Measurements from ENCODE around the gene UBB.

Gene UBB

DNA sequence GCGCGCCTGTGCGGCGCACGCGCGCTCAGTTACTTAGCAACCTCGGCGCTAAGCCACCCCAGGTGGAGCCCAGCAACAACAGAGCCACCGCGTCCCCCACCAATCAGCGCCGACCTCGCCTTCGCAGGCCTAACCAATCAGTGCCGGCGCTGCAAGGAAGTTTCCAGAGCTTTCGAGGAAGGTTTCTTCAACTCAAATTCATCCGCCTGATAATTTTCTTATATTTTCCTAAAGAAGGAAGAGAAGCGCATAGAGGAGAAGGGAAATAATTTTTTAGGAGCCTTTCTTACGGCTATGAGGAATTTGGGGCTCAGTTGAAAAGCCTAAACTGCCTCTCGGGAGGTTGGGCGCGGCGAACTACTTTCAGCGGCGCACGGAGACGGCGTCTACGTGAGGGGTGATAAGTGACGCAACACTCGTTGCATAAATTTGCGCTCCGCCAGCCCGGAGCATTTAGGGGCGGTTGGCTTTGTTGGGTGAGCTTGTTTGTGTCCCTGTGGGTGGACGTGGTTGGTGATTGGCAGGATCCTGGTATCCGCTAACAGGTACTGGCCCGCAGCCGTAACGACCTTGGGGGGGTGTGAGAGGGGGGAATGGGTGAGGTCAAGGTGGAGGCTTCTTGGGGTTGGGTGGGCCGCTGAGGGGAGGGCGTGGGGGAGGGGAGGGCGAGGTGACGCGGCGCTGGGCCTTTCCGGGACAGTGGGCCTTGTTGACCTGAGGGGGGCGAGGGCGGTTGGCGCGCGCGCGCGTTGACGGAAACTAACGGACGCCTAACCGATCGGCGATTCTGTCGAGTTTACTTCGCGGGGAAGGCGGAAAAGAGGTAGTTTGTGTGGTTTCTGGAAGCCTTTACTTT lies at the start of gene UBB:
Gene UBB, plus strand, starts transcription at position 452 of the 856 bp plus-strand sequence. CDS start 817 bp downstream, outside the sequence.
- in situ Hi-C loops (cut with MboI; ENCODE audit: low sequenced_read_pairs) = no loop called here

DNA sequence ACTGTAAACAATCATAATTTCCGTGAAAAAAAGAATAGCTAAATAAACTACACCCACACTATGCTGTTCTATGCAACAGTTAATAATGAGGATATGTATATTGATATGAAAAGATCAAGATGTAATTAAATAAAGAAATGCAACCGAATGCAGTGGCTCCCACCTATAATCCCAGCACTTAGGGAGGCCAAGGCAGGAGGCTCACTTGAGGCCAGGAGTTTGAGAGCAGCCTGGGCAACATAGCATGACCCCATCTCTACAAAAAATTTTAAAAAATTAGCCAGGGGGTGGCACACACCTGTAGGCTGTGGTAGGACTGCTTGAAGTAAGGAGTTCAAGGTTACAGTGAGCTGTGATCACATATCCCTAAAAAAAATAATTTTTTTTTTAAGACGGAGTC lies 42.5 kb upstream of the UBB start:
- in situ Hi-C loops (cut with MboI; ENCODE audit: low sequenced_read_pairs) = no loop called here

DNA sequence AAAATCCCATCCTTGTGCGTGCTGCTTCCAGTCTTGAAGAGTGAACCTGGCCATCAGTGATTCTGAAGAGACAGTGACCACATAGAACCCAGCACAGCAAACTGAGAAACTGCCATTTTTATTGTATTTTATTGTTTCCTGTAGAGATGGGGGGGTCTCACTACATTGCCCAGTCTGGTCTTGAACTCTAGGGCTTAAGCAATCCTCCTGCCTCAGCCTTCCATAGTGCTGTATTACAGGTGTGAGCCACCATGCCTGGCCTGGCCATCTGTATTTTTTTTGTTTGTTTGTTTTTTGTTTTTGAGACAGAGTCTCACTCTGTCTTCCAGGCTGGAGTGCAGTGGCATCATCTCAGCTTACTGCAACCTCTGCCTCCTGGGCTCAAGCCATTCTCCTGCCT lies 41.5 kb upstream of the UBB start:
- in situ Hi-C loops (cut with MboI; ENCODE audit: low sequenced_read_pairs) = no loop called here

DNA sequence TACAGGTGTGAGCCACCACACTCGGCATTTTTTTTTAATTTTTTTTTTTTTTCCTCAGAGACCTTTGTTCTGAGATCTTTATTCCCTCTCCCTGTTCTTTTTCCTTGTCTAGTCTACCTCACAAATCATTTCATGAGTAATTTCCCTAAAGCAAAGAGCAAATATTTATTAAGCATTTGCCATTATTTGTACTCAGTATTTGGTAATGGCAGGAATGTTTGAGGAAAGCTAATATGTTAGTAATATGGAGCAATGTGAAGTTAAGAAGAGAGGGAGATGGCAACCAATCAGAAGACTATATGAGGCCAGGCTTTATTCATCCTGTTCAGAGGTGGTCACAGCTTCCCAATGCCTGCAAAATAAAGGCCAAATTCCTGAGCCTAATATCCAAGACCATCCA lies 40.9 kb upstream of the UBB start:
- in situ Hi-C loops (cut with MboI; ENCODE audit: low sequenced_read_pairs) = no loop called here

DNA sequence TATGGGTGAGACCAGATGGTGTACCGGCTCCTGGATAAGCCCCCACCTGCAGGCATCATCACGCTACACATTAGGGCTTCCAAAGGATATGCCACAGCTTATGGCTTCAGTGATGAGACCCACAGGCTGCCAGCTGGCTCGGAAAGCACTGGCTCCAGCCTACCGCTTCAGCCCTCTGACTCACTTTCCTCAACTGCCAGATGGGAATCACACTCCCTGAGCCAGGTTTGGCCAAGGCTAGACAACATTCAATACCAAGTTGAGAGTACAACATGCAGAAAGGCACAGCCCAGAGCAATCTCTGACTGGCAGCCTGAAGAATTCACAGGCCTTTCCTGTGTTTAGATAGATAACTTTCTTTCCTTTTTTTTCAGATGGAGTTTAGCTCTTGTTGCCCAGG lies 37.9 kb upstream of the UBB start:
- in situ Hi-C loops (cut with MboI; ENCODE audit: low sequenced_read_pairs) = no loop called here

DNA sequence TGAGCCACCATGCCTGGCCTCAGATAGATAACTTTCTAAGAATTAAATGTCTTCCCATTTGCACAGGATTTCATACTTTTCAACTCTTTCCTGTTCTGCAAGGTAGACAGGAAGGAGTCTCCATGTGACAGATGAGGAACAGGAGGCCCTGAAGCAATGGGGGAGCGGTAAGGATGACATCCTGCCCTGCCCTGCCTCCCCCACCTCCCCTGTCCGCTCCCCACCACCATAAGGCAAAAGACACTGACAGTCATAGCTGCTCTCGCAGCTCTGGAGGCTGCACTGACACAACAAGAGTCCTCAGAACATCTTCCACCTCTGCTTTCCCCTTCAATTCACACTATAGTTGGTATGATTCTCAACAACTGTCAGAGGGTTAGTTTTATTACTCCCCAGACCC lies 37.3 kb upstream of the UBB start:
- in situ Hi-C loops (cut with MboI; ENCODE audit: low sequenced_read_pairs) = no loop called here

DNA sequence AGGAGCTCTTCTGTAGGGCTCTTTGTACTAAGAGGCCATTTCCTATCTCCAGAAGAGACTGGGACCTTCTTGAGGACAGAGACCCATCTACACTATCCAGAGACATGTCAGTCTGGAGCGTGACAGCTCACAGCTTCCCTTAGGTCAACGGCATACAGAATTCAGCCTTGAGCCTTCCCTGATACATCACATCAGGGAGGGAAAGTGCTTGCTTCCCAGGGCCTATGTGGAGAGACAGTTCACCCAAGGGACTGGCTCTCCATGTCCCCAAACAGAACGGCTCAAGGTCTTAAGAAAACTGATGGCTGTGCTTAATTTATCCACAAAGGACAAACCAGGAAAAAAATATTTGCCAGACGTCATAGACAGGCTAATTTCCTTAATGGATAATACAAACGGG lies 35.3 kb upstream of the UBB start:
- in situ Hi-C loops (cut with MboI; ENCODE audit: low sequenced_read_pairs) = no loop called here

DNA sequence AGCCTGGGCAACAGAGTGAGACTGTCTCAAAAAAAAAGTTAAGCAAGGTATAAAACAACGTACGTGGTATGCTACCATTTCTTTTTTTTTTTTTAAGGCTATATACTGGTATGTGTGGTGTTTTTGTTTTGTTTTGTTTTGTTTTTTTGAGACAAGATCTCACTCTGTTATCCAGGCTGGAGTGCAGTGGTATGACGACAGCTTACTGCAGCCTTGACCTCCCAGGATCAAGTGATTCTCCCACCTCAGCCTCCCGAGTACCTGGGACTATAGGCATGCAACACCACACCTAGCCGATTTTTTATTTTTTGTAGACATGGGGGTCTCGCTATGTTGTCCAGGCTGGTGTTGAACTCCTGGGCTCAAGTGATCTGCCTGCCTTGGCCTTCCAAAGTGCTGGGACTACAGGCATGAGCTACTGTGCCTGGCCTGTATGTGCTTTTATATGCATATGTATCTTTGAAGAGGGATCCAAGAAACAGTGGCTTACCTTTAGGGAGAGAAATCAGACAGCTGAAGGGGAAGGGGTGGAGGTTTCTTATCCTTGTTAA lies 34.1 kb upstream of the UBB start:
- in situ Hi-C loops (cut with MboI; ENCODE audit: low sequenced_read_pairs) = no loop called here

DNA sequence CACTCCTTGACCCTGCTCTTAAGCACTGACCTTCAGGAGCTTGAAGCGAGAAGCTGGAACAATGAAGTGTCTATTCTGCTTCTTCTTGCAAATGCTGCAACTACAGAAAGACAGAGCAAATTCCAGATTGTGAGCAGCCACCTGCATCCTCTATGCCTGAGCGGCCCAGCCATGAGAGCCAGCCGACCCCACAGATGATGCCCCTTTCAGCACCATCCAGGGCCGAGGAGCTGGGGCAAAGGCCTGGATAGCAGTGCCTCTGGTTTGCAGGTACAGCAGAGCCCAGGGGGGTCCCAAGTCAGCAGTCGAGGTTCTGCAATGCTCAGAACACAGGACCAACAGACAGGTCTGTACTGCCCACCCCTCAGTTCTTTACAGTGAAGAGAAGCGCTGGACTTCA lies 32.3 kb upstream of the UBB start:
- in situ Hi-C loops (cut with MboI; ENCODE audit: low sequenced_read_pairs) = no loop called here

DNA sequence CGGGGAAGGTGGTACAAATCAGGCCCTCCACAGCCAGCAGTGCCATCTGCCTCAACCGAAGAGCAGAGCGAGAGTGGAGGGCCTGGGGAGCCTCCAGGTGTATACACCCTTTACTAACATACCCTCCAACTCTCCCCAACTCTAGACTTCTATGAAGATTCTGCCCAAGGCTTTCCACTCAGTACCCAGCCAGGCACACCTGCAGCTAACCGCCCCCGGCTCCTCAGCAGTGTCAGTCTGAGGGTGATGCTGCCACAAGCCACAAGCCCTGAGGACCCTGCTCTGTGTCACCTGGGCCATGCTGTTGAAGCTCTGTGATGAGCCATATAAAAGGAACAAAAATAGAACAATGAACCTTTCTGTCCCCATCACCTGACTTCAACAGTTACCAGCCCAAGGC lies 31.5 kb upstream of the UBB start:
- in situ Hi-C loops (cut with MboI; ENCODE audit: low sequenced_read_pairs) = no loop called here

DNA sequence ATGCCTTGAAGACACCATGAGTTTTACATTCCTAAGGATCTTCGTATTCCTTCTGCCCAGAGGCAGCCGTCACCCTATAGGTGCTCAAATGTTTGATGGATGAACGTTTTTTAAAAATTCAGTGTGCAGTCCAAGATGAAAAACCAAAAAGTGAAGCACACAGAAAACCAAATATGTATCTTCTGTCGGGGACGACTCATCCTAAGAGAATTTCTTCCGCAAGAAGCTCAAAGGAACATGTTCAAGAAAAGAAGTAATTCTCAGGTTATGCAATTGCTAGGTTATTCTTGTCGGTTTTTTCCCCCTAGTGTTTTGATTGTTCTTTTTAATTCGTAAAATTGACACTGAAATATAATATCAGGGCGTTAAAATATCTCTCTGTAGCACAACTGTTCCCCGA lies 29.1 kb upstream of the UBB start:
- in situ Hi-C loops (cut with MboI; ENCODE audit: low sequenced_read_pairs) = no loop called here

DNA sequence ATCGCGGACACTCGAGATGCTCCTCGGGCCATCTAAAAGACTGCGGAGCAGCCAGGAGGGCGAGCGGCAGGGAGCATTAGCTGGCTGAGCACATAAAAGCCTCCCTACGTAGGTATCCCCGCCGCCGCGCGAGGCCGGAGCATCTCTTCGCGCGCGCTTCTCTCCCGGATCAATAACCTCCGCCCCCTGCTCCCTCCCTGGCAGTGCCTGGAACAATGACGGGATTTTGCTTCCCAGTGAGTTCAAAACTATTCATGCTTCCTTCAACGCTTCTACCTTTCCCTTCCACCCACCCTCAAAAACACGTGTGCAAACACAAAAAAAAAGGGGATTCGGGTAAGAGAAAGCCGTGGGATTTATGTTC lies 28.6 kb upstream of the UBB start:
- in situ Hi-C loops (cut with MboI; ENCODE audit: low sequenced_read_pairs) = no loop called here

DNA sequence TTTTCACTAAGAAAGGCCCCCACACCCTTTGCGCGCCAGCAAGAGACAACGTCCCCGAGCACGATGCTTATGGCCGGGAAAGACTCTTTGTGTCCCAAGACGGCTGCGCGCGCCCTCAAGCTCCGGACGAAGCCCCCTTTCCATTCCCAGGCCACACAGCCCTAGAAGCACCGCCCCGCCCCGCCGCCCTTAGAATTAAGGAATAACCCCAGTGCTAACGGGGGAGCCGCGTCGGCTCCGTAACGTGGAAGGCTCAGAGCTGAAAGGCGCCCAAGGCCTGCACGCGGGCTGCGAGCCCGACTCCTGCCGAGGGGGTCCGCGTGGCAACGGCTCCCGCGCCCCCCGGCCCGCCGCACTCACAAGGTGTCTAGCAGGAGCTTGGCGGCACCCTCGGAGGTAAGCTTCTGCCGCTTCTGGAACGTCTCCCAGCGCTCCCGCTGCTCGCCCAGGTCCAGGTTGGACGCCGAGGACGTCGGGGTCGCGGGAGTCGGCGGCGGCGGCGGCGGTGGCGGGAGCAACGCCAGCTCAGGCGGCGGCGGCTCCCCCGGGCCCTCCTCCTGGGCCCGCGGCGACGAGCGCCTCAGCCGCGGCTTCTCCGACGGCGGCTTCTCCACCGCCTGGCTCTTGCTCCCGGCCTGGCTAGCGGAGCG lies 28.1 kb upstream of the UBB start:
- in situ Hi-C loops (cut with MboI; ENCODE audit: low sequenced_read_pairs) = no loop called here

DNA sequence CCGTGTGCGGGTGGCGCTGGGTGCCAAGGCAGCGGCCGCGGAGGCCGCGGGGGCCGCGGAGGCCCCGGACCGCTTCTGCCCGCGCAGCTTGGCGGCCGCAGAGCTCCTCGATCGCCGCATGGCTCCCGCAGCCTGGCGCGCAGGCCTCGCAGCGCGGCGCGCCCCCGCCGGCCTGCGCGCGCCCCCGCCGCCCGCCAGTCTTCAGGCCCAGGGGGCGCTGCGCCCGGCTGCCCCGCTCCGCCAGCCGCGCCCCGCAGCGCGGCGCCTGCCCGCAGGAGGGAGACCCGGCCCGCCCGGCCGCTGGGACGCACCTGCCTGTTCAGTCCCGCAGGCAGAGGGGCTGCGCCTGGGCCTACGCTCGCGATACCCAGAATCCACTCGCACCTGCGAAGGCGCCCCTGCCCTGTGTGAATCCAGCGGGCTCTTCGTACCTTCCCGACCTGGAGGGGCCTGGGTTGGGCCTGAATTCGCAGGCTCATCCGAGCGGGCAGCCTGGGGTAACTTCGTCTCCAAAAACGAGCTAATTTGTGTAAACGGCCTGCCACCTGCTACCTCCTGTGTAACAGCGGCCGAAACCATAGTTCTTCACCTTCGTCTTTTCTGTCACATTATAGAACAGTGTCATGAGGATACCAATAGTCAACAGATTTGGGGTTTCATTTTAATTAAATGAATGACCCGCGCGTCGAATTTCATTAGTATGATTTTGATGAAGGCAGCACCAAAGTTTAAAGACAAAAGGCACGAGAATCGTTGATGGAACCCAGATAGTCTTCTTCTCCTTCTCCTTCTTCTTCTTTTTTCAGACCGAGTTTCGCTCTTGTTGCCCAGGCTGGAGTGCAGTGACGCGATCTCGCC lies 27.3 kb upstream of the UBB start, which contains the start of gene CENPV:
Gene CENPV, minus strand, starts transcription at position 153 of the 858 bp plus-strand sequence. Its CDS starts 33 bp downstream, at position 120.
- in situ Hi-C loops (cut with MboI; ENCODE audit: low sequenced_read_pairs) = no loop called here

DNA sequence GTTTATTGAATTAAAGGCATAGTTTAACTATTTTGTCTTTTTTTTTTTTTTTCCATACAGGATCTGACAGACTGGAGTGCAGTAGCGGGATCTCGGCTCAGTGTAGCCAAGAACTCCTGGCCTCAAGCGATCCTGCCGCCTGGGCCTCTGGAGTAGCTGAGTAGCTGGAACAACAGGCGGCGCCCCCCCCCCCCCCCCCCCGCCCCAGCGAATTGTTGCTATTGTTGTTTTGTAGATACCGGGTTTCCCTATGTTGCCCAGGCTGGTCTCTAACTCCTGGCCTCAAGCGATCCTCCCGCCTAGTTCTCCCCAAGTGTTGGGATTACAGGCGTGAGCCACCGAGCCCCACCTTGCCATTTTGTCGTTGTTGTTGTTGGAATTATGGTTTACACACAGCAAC lies 26.3 kb upstream of the UBB start:
- in situ Hi-C loops (cut with MboI; ENCODE audit: low sequenced_read_pairs) = no loop called here

DNA sequence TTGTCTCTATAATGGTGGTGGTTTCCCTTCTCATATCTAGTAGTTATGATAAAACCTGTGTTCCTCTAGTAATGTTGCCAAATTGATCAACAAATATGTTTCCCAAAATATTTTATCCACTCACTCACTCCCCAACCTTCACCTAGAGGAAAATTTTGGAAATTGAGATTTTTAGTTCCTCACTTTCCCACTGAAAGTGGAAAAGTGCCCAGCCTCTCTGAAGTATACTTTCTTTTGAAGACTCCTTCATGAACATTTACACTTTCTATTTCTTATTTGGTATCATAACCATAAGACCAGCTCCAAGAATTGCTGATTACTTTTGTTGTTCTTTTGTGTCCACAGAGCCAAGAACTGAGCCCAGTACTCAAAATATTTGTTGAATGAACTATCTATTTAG lies 22.5 kb upstream of the UBB start:
- in situ Hi-C loops (cut with MboI; ENCODE audit: low sequenced_read_pairs) = no loop called here

DNA sequence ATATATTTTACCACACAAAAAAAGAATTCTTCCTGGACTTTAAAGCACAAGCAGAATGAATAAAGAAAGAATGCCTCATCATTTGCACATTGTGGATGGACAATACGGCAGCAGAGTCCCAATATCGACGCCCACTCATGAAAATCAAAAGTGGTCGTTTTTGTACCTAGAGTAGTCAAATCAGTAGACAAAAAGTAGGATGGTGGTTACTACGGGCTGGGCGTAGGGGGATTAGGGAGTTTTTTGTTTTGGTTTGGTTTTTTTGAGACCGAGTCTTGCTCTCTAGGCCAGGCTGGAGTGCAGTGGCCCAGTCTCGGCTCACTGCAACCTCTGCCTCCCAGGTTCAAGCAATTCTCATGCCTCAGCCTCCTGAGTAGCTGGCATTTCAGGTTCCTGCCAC lies 19.0 kb upstream of the UBB start:
- in situ Hi-C loops (cut with MboI; ENCODE audit: low sequenced_read_pairs) = loop anchor here (10.0 kb wide), 1 partner anchor 163 kb away; no protein-coding TSS in a partner anchor

DNA sequence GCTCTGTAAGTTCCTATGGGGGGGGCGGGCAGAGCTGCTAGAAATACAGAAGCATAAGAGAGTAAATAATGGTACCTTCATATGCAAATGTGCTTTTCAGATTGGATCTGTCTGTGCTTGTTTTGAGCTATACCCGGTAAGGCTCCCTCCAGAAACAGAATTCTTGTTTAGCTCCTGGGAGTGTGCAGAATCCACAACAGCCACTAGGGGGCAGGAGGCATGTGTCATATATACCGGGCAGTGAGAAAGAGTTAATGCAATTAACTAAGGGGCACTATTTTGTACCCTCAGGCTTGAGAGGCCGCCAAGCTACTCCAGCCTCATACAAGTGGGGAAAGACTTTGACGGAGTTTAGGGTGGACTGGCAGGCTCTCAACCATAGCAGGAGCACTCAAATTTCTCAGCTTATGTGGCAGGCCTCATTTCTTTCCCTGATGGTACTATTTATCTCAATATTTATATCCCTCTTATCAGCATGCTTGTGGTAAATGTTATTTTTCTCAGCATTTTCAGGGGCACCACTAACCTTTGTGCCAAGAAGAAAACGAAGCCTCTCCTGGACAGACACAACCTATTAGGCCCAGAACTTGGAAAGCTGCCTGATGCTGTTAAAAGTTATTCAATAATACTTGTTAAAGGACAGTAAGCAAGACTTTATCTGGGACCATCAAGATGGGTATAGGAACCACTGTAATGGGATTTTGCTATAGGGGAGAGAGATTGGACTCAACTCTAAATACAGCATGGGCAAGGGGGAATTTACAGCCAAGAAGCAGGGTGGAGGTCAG lies 16.9 kb upstream of the UBB start:
- in situ Hi-C loops (cut with MboI; ENCODE audit: low sequenced_read_pairs) = loop anchor here (10.0 kb wide), 1 partner anchor 161 kb away; no protein-coding TSS in a partner anchor

DNA sequence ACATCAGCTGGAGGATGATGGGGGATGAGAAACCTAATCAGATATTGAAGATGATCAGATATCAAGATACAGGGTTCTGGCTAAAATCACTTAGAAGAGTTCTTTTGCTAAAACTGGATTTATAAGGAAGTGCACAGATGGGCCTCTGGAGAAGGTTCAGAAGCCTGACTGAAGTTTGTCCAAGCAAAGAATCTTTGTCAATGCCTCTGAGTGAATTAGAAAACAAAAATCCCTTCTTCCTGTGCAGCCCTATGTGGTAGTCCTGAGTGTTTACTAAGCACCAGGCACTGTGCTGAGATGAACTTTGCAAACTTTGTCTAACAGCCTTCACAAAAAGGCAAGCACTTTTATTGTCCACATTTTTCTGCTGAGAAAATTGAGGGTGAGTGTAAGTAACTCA lies 16.3 kb upstream of the UBB start:
- in situ Hi-C loops (cut with MboI; ENCODE audit: low sequenced_read_pairs) = loop anchor here (10.0 kb wide), 1 partner anchor 160 kb away; no protein-coding TSS in a partner anchor

DNA sequence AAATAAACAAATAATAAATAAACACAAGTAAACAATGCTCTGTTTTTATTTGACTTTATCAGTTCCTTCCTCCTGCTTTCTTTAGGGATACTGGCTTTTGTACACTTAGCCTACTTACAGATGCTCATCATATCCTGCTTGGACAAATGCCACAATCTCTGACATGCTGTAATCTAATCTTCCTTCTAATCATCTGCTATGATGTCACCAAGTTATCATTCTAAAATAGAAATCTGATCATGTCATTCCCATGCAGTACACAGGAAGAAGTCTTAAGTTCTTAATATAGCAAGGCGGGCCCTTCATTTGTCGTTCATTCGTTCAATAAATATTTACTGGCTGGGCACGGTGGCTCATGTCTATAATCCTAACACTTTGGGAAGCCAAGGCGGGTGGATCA lies 9.1 kb upstream of the UBB start:
- in situ Hi-C loops (cut with MboI; ENCODE audit: low sequenced_read_pairs) = no loop called here

Data from HL-60/S4 (cell line).